T-cell (primary cell): ENCODE measurements around the gene FBN1. TPM values are rescaled to one million over a fixed set of nuclear protein-coding genes. Genes with fewer than 3 reads are reported as not detected.
A peak's percentile ranks its signal among the peaks of the same experiment; 100 is the strongest.

Experiments
- ATAC-seq, 4 experiments: fragments of 200-7000 bp in 3 of 4; fragments of 150-1000 bp in 1 of 4; cut with Tn5 transposase; replicated peaks in 1 of 4; 1 replicate in 3 of 4; 2 replicates in 1 of 4; pipeline ENCODE4 v1.10.0; 2021; ENCODE audit warnings: moderate library complexity in 3 of 4, mild to moderate bottlenecking in 2 of 4, moderate number of reproducible peaks in 1 of 4
- CTCF ChIA-PET, 2 donors: fragments of 300-600 bp; sonication (Branson Sonifier 250); formaldehyde crosslinking; loops; one replicate each; lab custom pipeline; 2022; ENCODE audit warnings: antibody characterized with exemption in 2 of 2; lab: Charles Lee
- POLR2A ChIA-PET, 2 donors: fragments of 300-600 bp; sonication (Branson Sonifier 250); formaldehyde crosslinking; loops; one replicate each; lab custom pipeline; 2022; ENCODE audit warnings: antibody characterized with exemption in 2 of 2; lab: Charles Lee
- DNase-seq, 35 experiments: peaks; one replicate each; pipeline versions ENCODE4 v3.0.0 to v3.0.0-alpha.2; 2013 to 2023
- H3K27ac ChIP-seq: one replicate; pipeline ENCODE4 v1.5.1; 2013; ENCODE audit warnings: low read length
- H3K27me3 ChIP-seq, 2 experiments: replicated peaks in 1 of 2; 1 replicate in 1 of 2; 2 replicates in 1 of 2; pipeline versions ENCODE4 v1.6.1 to v1.7.0; 2013; ENCODE audit warnings: low read length in 1 of 2, mixed read lengths in 1 of 2; ENCODE audit not compliant: control insufficient read depth in 2 of 2, insufficient read depth in 2 of 2; ENCODE audit errors: extremely low read depth in 1 of 2
- H3K36me3 ChIP-seq, 2 donors: 1 replicate in 1 of 2; 2 replicates in 1 of 2; pipeline versions ENCODE4 v1.6.1 to v1.7.0; 2013; ENCODE audit warnings: low read length in 1 of 2; ENCODE audit not compliant: control insufficient read depth in 2 of 2, insufficient read depth in 1 of 2; ENCODE audit errors: extremely low read depth in 1 of 2
- H3K4me1 ChIP-seq, 2 experiments: 1 replicate in 1 of 2; 2 replicates in 1 of 2; pipeline versions ENCODE4 v1.6.1 to v1.7.0; 2013; ENCODE audit warnings: low read length in 2 of 2, mixed read lengths in 1 of 2; ENCODE audit not compliant: insufficient read depth in 2 of 2, control insufficient read depth in 1 of 2; ENCODE audit errors: extremely low read depth in 1 of 2
- H3K4me3 ChIP-seq, 2 donors: 1 replicate in 1 of 2; 2 replicates in 1 of 2; pipeline versions ENCODE4 v1.5.1 to v1.7.0; 2013; ENCODE audit warnings: mild to moderate bottlenecking in 2 of 2, low read length in 1 of 2, moderate library complexity in 1 of 2; ENCODE audit not compliant: control insufficient read depth in 1 of 2; ENCODE audit errors: extremely low read depth in 1 of 2
- H3K9me3 ChIP-seq: 2 replicates; pipeline ENCODE4 v1.7.0; 2013
- H3K27ac Mint-ChIP-seq, 2 donors: one replicate each; pipeline ENCODE4 v1.8.0; 2020 to 2021; ENCODE audit warnings: mild to moderate bottlenecking in 2 of 2, mixed read lengths in 2 of 2
- H3K27me3 Mint-ChIP-seq, 2 donors: one replicate each; pipeline ENCODE4 v1.8.0; 2021 to 2022; ENCODE audit warnings: mixed read lengths in 2 of 2
- H3K36me3 Mint-ChIP-seq: one replicate; pipeline ENCODE4 v1.8.0; 2021; ENCODE audit warnings: mixed read lengths
- H3K4me1 Mint-ChIP-seq, 3 donors: one replicate each; pipeline ENCODE4 v1.8.0; 2020 to 2022; ENCODE audit warnings: mixed read lengths in 3 of 3, mild to moderate bottlenecking in 1 of 3
- H3K4me3 Mint-ChIP-seq, 3 donors: one replicate each; pipeline ENCODE4 v1.8.0; 2020 to 2022; ENCODE audit warnings: mild to moderate bottlenecking in 3 of 3, mixed read lengths in 3 of 3, moderate library complexity in 3 of 3
- H3K9me3 Mint-ChIP-seq, 3 donors: one replicate each; pipeline ENCODE4 v1.8.0; 2020 to 2022; ENCODE audit warnings: mixed read lengths in 3 of 3
- WGBS: methylation state at CpG from one replicate; pipeline ENCODE4 v1.1.5; 2013; ENCODE audit warnings: missing lambda C conversion rate; ENCODE audit not compliant: insufficient coverage; 5-methylcytosine and 5-hydroxymethylcytosine counted together
- total RNA-seq, 35 experiments: library from RNA in 6 of 35; stranded (reverse) in 6 of 35; fragments of 120-200 nt in 1 of 35; gene quantifications; one replicate each; pipeline versions ENCODE4 v1.2.1 to v1.2.4 and lab custom pipeline; 2013 to 2026

The FBN1 gene
- total RNA-seq, 5 donors from 2014 or later (not counting 1 experiment from before 2014, with no cell fraction given), result 0.28 to 1.2 (median 0.79) TPM

DNA sequence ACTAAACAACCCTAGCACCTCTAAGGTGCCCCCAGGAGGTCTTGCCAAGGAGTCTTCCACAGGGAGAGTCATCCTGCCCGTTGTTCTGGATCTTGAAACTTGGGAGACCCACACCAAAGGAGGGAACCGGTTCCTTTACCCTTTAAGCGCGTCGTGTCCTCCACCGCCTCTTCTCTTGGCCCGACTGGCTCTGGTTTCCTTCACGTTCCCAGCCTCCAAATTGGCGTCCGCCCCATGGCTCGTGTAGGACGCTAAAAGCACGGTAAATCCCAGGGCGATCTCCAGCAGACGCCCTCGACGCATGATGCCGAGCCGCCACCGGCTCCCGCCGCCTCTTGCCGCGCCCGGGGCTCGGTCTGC, 1.1 kb downstream of the FBN1 start:
- ATAC-seq (no peak), DNase-seq (no peak)
- Mint-ChIP-seq H3K27ac (no peak overlapping the region), H3K4me1 (peaks cover 0 to 5% (median 5%) of the 10 kb centered on the region in 3 donors), H3K36me3 (no peaks in the 10 kb centered on the region), H3K4me3 (peak overlapping the region; percentile 3 to 57 (median 29)), H3K27me3 (peaks cover 37 to 41% of the 10 kb centered on the region in 2 donors), H3K9me3 (no peaks in the 10 kb centered on the region)
- POLR2A ChIA-PET, result no interaction called here
- no peak overlapping the region for H3K27ac ChIP-seq
- CTCF ChIA-PET, result no interaction called here
- no peak overlapping the region for H3K4me3 ChIP-seq
- 2% methylated on average over 26 of the region's 26 CpGs for WGBS
- H3K27me3 ChIP-seq, result peaks cover 0 to 28% of the 10 kb centered on the region in 2 experiments
- no peaks in the 10 kb centered on the region for H3K36me3 ChIP-seq
- H3K4me1 ChIP-seq, result peaks cover 0 to 13% of the 10 kb centered on the region in 2 experiments
- H3K9me3 ChIP-seq, result no peaks in the 10 kb centered on the region

DNA sequence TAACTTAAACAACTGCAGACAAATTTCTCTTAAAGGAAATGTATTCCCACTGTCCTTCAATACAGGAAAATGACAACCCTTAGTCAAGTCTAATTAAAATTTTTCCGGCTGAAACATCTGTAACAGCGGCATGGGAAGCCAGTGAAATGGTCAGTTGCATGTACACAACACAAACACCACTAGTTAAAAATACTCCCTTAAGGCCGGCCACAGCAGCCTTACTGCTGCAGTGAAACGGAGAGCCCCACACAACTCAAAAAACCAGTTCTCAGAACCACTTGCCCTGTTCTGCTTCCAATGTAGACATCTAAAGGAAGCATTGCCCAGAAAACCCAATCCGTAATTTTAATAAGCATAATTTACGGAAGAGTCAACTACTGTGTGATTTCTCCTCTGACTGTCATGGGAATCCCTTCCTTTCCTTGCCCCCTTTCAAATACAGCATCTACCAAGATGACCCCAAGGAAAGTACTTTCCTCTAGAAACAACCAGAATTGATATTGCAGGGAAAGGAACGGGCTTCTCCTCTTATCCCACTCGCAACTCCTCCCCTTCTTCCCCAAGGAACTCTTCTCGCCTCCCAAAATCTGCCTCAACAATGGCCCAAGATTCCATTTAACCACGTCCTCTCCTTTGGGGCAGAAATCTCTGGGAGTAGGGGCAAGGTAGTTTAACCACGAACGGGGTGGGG, 1.6 kb downstream of the FBN1 start:
- no peaks in the 10 kb centered on the region for H3K9me3 Mint-ChIP-seq
- DNase-seq, result no peak
- peaks cover 37 to 41% of the 10 kb centered on the region in 2 donors for H3K27me3 Mint-ChIP-seq
- Histone ChIP-seq H3K4me3 (no peak overlapping the region), H3K27me3 (peaks cover 0 to 28% of the 10 kb centered on the region in 2 experiments), H3K27ac (no peak overlapping the region), H3K36me3 (no peaks in the 10 kb centered on the region), H3K4me1 (peaks cover 0 to 13% of the 10 kb centered on the region in 2 experiments), H3K9me3 (no peaks in the 10 kb centered on the region)
- H3K4me1 Mint-ChIP-seq, result peaks cover 0 to 5% (median 5%) of the 10 kb centered on the region in 3 donors
- peak overlapping the region in 1 of 3 donors; percentile 57 for H3K4me3 Mint-ChIP-seq
- POLR2A ChIA-PET, result no interaction called here
- no peaks in the 10 kb centered on the region for H3K36me3 Mint-ChIP-seq
- CTCF ChIA-PET, result no interaction called here
- no peak for ATAC-seq
- no peak overlapping the region for H3K27ac Mint-ChIP-seq
- 90% methylated on average over 7 of the region's 12 CpGs for WGBS

DNA sequence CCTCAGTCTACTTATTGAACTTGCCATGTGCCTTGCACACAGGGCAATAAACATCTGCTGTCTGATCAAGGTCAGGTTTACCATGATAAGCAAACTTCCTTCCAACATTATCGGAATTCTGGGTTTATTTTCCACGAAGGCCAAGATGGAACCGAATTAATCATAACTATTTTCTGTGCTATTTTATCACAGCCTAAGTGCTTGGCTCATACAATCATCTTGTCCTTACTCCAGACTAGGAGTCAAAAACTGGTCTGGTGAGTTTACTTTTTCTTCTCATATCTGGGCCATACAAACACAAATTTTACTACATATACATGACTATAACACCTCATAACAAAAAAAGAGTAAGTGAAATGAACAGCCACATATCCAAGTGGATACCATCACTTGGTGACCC, 2.3 kb downstream of the FBN1 start:
- H3K27me3 ChIP-seq, result peaks cover 0 to 28% of the 10 kb centered on the region in 2 experiments
- no peaks in the 10 kb centered on the region for H3K36me3 ChIP-seq
- H3K27ac Mint-ChIP-seq, result no peak overlapping the region
- H3K27ac ChIP-seq, result no peak overlapping the region
- H3K36me3 Mint-ChIP-seq, result no peaks in the 10 kb centered on the region
- WGBS, result 86% methylated on average over 1 of the region's 3 CpGs
- no peak overlapping the region for H3K4me3 Mint-ChIP-seq
- ChIA-PET POLR2A (no interaction called here), CTCF (no interaction called here)
- H3K4me3 ChIP-seq, result no peak overlapping the region
- DNase-seq, result no peak
- peaks cover 0 to 13% of the 10 kb centered on the region in 2 experiments for H3K4me1 ChIP-seq
- H3K27me3 Mint-ChIP-seq, result peaks cover 37 to 40% of the 10 kb centered on the region in 2 donors
- ATAC-seq, result no peak
- peaks cover 0 to 5% (median 5%) of the 10 kb centered on the region in 3 donors for H3K4me1 Mint-ChIP-seq
- no peaks in the 10 kb centered on the region for H3K9me3 ChIP-seq
- no peaks in the 10 kb centered on the region for H3K9me3 Mint-ChIP-seq

DNA sequence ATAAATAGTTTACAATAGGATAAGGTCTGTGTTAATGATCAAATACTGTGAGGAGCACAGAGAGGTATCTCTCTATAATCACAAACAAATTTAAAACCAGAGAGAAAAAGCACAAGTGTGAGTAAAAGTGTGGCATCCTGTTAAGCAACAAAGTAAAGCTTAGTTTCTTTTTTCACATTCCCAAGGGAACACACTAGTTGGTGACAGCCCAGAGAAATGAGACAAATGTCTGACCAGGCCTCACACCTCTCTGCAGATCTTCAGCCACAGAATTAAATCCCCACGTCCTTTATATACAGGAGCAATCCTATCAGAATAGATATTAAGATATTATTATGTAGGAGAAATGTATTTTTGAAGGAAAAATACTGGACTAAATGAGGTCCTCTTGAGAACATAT, 2.7 kb downstream of the FBN1 start:
- H3K27ac ChIP-seq, result no peak overlapping the region
- peaks cover 0 to 13% of the 10 kb centered on the region in 2 experiments for H3K4me1 ChIP-seq
- no peaks in the 10 kb centered on the region for H3K9me3 ChIP-seq
- CTCF ChIA-PET, result no interaction called here
- no CpG with 5 or more reads among the region's 1 CpG for WGBS
- H3K36me3 Mint-ChIP-seq, result no peaks in the 10 kb centered on the region
- no peak overlapping the region for H3K27ac Mint-ChIP-seq
- POLR2A ChIA-PET, result no interaction called here
- no peak overlapping the region for H3K4me3 ChIP-seq
- H3K4me3 Mint-ChIP-seq, result no peak overlapping the region
- ATAC-seq (no peak), DNase-seq (no peak)
- no peaks in the 10 kb centered on the region for H3K9me3 Mint-ChIP-seq
- peaks cover 0 to 5% (median 5%) of the 10 kb centered on the region in 3 donors for H3K4me1 Mint-ChIP-seq
- no peaks in the 10 kb centered on the region for H3K36me3 ChIP-seq
- H3K27me3 Mint-ChIP-seq, result peaks cover 37 to 39% of the 10 kb centered on the region in 2 donors
- peaks cover 0 to 28% of the 10 kb centered on the region in 2 experiments for H3K27me3 ChIP-seq

DNA sequence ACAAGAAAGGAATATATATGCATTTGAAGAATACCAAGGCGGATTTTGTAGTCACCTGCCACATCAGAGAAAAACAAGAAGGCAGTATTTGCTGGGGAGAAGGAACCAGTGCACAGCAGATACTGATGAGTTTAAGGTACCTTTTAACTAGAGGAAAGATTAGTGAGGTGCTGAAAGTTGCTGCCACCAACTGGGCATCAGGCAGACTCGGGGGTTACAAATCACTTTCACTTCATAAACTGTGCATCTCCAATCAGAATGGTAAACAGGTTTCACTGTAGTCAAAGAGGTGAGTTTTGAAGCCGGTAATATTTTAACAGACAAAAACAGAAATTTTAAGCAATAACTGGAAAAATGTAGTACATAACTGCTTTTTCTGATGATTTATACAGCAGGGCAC, 4.1 kb downstream of the FBN1 start:
- POLR2A ChIA-PET, result no interaction called here
- H3K27ac ChIP-seq, result no peak overlapping the region
- WGBS, result no CpG with 5 or more reads among the region's 3 CpGs
- H3K4me1 Mint-ChIP-seq, result peaks cover 0 to 5% (median 3%) of the 10 kb centered on the region in 3 donors
- CTCF ChIA-PET, result no interaction called here
- H3K4me1 ChIP-seq, result peaks cover 0 to 13% of the 10 kb centered on the region in 2 experiments
- no peak overlapping the region for H3K4me3 Mint-ChIP-seq
- H3K27ac Mint-ChIP-seq, result no peak overlapping the region
- H3K9me3 ChIP-seq, result no peaks in the 10 kb centered on the region
- H3K27me3 Mint-ChIP-seq, result peaks cover 27% of the 10 kb centered on the region in 2 donors
- DNase-seq, result no peak
- H3K36me3 Mint-ChIP-seq, result no peaks in the 10 kb centered on the region
- ATAC-seq, result no peak
- H3K9me3 Mint-ChIP-seq, result no peaks in the 10 kb centered on the region
- H3K27me3 ChIP-seq, result peaks cover 0 to 25% of the 10 kb centered on the region in 2 experiments
- H3K4me3 ChIP-seq, result no peak overlapping the region
- H3K36me3 ChIP-seq, result no peaks in the 10 kb centered on the region

DNA sequence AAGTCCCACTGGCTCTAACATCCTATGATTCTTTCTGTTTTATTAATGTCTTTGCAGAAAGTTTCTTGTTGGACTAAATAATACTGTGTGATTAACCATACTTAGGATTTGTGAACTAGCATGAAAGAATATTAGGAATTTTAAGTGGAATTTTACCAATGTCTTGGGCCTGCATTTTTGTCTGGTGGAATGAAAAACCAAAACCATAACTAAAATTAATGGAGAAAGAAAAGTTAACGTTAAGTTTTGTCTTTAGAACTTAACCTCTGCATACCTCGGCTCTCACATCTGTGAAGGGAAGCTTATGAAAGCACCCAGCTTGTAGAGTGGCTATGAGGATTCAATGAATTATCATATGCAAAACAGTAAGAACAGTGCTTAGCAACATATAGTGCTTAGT, 6.5 kb downstream of the FBN1 start:
- DNase-seq (no peak), ATAC-seq (no peak)
- no peak overlapping the region for H3K27ac ChIP-seq
- no peaks in the 10 kb centered on the region for H3K36me3 Mint-ChIP-seq
- ChIA-PET POLR2A (no interaction called here), CTCF (no interaction called here)
- WGBS, result no CpG with 5 or more reads among the region's 2 CpGs
- no peak overlapping the region for H3K27ac Mint-ChIP-seq
- peaks cover 0 to under 1% (median under 1%) of the 10 kb centered on the region in 3 donors for H3K4me1 Mint-ChIP-seq
- H3K27me3 Mint-ChIP-seq, result peaks cover 18 to 21% of the 10 kb centered on the region in 2 donors
- H3K9me3 Mint-ChIP-seq, result no peaks in the 10 kb centered on the region
- no peaks in the 10 kb centered on the region for H3K4me1 ChIP-seq
- H3K4me3 Mint-ChIP-seq, result no peak overlapping the region
- H3K36me3 ChIP-seq, result no peaks in the 10 kb centered on the region
- H3K9me3 ChIP-seq, result no peaks in the 10 kb centered on the region
- peaks cover 0 to 4% of the 10 kb centered on the region in 2 experiments for H3K27me3 ChIP-seq
- no peak overlapping the region for H3K4me3 ChIP-seq
